GM19025 (cell line): ENCODE data around the gene RNF25.

ENCODE experiments used
- ATAC-seq: cut with Tn5 transposase; IDR thresholded peaks from one replicate; pipeline ENCODE4 v1.9.1; 2021; ENCODE audit warnings: mild to moderate bottlenecking, low read depth, moderate library complexity; ENCODE audit not compliant: unreplicated experiment

RNF25 gene

DNA sequence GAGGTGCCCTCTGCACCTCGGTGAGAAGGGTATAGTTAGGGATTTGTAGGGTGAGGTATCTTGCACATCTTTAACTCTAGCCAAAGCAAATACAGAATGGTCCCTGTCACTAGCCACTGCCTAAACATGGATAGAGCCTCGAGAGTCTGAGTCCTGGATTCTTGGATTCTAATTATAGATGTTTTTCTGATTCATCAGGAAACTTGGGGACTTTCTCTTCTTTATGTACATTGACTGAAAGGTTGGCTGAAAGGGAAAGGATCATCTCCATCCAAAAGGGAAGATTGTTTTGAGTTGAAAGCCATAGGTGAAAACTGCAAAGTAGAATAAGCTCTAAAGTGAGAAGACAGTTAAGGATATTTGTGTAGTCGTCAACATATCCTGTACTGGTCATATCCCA is 8.3 kb upstream of the RNF25 start:
- ATAC-seq = no peak

DNA sequence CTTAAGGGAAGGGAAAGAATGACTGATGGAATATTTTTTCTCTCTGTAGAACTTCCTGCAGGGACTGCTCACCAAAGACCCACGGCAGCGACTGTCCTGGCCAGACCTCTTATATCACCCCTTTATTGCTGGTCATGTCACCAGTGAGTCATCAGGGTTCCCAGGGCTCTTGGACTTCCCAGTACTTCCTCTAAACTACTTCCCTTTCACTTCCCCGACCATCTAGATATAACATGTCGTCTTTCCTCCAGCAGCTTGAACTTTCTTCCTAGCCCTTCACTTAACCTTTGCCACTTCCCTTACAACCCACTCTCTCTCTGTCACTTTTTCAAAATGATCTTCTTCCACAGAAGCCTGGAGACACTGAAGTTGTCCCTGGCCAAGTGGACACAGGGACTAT is 7.3 kb upstream of the RNF25 start:
- no peak for ATAC-seq

DNA sequence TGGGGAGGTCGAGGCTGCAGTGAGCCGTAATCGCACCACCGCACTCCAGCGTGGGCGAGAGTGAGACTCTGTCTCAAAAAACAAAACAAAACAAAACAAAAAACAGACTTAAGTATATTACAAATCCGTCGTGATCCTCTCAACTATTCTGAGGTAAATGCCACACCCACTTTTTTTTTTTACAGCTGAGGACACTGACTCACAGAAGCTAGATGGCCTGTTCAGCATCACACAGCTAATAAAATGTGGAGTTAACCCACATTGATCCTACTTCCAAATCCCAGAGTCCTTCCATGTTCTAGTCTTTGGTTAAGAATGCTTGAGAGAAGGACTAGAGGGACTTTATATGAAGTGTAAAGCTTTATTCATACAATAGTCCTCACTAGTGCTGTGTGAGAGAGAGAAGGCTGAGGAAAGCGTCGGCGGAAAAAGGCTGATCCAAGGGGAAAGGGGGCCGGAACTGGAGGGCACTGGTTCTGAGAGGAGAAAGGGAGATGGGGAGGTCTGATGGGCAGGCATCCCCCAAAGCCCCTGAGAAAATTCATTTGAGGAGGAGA is 627 bp downstream of the RNF25 start:
- no peak for ATAC-seq

DNA sequence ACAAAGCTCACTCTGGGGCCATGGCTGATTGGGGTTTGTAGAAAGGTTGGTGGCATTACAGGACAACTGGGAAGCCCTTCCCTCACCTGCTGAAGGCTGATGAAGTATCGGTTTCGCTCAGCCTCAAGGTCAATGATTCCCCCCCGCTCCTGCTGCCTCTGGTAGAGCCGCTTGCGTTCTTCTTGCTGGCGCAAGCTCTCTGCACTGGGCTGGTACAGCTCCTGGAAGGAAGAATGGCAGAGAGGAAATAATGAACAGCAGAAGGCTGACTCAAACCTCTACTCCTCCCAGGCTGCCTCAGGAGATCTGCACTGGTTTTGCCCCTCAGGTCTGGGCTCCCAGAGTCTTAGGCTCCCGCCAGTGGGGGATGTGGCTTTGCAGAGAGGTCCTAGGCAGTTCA is 7.1 kb downstream of the RNF25 start:
- ATAC-seq = no peak

DNA sequence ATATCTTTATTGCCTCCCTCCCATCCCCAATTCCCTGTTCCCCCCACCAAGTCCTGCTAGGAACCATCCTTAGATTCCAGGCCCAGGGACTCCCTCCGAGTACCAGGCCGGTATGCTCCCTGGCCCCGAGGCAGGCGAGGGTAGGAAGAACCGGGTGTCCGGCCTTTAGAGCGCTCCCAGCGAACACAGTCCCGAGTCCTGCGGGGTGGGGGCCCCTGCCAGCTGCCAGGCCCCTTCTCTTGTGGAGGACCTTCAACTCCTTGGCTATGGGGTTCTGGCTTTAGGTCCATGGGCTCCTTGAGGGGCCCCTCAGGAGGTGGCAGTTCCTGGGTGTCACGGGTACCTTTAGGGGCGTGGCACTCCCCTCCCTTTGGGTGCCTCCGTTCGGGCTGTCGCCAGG is 7.9 kb downstream of the RNF25 start:
- ATAC-seq = no peak

DNA sequence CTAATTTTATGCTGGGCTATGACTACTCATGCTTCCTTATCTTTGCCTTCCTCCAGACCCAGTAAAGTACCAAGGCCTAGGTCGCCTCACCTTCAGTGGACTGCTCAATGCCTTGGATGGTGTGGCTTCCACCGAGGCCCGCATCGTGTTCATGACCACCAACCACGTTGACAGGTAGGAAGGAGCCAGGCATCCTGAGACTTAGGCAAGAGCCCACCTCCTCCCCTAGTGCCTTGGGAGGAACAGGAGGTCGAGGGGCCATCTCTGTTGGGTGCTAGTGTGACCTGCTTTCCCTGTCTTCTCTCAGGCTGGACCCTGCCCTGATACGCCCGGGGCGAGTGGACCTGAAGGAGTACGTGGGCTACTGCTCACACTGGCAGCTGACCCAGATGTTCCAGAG is 9.0 kb downstream of the RNF25 start:
- ATAC-seq = no peak

DNA sequence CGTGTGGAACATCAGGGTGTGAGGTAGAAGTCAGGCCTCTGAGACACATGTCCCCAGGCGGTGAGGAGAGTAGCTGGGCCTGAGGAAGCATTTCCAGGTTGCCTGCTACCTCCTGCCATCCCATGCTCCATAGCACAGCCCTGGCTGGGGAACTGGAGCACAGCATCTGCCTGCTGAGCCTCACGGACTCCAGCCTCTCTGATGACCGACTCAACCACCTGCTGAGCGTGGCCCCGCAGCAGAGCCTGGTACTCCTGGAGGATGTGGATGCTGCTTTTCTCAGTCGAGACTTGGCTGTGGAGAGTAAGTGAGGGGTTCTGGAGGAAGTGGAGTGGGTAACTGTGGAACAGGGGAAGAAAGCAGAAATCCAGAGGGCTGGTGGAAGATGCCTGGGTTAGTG is 9.4 kb downstream of the RNF25 start:
- no peak for ATAC-seq

DNA sequence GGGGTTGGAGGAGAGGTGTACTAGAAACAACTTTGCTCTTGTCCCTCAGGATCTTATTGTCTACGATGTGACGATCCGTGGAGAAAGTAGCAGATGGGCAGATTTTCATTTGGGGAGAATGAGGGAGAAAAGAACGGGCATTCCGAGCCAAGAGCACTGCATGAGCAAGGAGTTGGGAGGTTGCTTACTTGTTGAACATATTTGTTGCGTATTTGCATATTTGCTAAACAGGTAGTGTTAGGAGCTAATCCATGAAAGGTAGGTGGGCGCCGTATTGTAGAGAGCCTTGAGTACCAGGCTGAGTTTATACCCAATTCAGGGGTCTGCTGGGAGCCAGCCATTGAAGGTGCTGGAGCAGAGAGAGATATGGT is 11.8 kb downstream of the RNF25 start:
- ATAC-seq = no peak

DNA sequence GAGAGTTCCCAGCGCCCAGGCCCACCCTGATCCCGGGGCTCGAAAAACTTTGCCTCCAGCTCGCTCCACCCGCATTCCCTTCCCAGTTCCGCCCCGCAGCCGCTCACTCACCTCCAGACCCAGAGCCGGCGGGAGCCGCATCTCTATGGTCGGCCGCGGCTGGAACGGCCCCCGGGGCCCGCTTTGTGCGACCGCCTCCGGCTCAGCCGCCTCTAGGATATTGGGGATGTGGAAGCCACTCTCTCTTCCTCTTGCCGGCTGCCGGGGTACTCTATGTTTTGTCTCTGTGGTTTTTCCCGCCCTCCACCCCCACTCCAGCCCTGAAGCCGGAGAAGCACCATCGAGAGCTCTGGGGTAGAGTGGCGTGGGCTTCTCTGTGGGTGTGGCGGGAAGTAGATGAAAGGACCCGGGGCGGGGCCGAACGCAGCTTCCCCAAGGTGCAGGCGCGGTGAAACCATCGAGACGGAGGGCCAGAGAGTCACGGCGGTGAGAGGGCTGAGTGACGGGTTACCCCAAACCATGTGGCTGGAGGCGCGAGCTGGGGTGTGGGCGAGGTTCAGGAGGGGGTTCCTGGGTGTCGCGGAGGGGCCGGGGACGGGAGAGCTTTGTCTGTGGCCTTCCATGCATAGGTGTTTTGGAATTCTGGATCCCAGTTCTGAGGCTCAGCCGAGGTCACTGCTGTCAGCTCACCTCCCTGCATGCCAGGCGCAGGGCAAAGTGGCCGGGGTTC is 12.4 kb downstream of the RNF25 start, which contains the start of the genes BCS1L and ZNF142:
TSS of gene BCS1L (plus strand) at position 426 of the 730 bp plus-strand sequence. CDS start 1,305 bp downstream, outside the sequence.
TSS of gene ZNF142 (minus strand) at position 366 of the 730 bp plus-strand sequence. CDS start 3,194 bp downstream, outside the sequence.
- ATAC-seq = peak; percentile 93

DNA sequence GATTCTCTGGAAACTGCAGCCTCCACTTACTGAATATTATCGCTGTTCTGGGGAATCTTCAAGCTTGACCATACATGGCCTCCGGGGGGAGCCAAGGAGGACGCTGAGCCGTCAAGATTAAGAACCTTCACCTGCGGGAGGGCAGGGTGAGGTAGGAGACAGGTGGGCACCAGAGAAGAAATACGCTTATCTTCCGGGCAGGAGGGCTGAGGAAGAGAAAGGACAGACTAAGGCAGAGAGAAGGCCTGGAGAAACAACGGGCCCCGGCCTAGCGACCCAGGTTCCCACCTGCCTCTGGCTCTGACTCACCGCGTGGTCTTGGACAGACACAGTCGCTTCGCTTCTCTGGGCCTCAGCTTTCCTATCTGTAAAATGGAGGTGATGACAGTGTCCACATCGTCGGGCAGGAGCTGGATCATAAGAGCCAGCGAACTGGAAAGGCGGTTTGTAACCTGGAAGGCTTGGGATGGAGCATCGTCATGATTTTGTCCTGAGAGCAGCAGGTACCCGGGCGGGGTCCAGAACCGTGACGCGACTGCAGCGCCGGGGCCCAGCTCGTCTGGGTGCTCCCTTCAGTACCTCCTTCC is 13.0 kb downstream of the RNF25 start:
- peak; percentile 31 for ATAC-seq

DNA sequence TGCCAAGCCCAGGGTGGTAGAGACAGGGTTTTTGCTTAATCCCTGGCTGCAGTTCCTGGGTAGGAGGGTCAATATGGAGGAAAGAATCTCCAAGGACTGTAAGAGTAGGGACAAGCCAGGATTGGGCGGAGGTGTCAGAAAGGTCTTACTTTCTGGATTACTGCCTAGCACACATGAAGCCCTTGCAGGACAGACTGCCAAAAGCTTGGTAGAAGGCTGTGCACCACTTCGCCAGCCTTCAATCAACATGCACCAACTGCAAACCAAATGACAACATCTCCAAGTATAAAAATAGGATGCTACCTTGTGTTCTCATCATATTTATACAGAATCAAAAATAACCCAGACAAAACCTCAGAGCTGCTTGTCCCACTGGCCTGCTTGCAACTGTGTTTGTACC is 16.1 kb downstream of the RNF25 start:
- ATAC-seq = no peak

DNA sequence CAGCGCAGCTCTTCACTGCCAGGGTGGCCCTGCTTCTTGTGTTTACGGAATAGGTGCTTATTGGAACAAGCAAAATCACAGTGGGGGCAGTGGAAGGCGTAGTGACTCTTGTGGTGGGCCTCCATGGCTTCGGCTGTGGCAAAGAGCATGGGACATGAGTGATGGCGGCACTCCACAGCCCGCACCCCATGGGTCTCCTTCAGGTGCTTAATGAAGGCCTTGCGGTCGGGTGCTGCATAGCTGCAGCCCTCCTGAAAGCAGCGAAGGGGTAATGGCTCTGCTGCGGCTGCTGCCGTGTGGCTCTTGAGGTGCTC is 23.1 kb downstream of the RNF25 start:
- ATAC-seq = no peak

DNA sequence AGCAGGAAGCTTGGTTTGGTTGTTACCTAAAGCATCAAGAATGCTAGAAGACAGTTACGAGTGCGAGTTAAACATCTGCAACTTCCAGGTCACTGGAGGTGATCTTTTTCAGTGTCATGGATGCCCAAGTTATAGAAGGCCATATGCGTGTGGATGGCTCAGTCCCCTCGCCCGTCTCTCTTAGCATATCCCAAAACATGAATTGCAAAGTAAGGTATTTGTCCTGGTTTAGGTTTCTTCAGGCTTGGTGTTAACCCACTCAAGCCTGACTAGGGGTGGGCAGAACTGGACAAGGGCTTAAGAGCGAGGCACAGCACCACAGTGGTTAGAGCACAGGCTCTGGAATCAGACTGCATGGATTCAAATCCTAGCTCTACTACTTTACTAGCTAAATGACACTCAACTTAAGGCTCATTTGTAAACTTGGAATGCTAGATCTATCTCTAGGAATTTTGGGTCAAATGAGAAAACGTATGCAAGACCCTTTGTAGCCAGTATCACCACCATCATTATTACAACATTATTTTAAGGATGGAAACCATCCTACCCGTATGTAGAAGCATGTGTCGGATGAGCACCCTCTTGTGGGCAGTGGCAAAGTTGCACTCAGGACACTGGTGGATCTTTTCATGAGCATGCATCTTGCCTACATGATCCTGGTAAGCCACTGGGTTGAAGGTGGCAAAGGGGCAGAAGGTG is 23.6 kb downstream of the RNF25 start:
- no peak for ATAC-seq

DNA sequence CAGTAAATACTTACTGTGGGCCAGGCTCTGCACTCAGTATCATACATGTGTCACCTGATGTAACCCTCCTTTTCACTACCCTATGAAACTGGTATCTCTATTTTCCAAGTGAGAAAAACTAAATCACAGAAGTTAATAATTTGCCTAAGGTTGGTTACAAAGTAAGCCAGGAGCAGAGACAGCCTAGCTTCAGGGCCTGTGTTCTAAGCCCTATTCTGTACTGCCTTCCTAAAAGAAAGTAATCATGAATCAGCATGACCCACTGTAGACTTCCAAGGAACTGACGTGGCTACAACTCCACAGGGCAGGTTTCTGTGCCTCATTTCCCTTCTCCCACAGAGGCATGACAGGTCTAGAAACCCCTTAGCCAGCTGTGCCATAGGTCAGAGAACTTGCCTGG is 26.7 kb downstream of the RNF25 start:
- ATAC-seq = peak; percentile 56

DNA sequence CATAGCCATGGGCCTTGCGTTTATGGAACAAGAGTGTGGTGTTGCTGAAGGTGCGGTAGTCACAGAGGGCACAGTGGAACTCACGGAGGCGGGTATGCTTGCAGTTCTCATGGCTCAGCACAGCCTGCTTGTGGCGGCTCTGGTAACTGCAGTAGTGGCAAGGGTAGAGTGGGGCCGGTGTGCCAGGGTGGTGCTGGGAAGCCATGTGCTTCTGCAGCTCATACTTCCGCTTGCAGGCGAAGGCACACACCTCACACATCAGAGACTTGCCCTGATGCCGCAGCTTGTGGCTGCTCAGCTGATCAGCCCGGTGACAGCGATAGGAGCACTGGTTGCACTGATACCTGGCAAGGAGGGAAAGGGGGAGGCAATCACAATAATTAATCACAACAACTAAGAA is 27.1 kb downstream of the RNF25 start:
- no peak for ATAC-seq

DNA sequence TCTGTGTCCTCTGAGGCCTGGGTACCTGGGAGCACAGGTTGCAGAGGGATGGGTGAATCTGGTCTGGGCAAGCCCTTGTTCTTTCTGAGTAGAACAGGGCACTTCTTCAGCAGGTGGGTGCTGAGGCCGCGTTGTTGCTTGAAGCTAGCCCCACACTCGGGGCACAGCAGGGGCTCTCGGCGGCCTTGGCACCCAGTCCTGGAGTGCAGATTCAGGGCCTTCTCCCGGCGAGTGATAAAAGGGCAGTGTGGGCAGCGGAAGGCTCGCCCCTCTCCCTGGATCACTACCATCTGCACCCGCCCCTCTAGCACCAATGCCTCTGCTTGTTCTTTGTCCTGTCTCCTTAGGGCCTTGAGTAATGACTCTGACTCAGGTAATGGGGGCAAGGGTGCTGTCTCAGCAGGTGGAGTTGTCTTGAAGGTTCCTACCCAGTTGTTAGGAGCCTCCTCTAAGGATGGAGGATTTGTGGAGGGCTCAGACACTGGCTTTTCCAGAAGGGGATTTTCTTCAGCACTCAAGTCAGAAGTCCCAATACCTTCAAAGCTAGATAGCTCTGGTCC is 28.0 kb downstream of the RNF25 start:
- ATAC-seq = no peak

DNA sequence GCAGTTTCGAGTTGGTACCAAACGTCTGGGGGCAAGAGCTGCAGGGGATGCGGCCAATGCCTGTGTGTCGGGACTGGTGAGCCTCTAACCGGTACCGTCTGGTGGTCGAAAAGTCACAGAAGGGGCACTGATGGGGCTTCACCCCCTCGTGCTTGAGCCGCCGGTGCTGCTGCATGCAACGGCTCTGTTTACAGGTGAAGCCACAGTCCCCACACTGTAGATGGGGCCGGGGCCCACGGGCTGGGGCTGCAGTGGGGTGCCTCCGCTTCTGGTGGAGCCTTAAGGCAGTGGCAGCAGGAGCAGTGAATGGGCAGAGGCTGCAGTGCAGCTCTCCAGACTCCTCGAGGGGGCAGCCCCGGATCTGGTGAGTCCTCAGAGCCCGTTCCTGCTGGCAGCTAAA is 29.0 kb downstream of the RNF25 start:
- no peak for ATAC-seq

DNA sequence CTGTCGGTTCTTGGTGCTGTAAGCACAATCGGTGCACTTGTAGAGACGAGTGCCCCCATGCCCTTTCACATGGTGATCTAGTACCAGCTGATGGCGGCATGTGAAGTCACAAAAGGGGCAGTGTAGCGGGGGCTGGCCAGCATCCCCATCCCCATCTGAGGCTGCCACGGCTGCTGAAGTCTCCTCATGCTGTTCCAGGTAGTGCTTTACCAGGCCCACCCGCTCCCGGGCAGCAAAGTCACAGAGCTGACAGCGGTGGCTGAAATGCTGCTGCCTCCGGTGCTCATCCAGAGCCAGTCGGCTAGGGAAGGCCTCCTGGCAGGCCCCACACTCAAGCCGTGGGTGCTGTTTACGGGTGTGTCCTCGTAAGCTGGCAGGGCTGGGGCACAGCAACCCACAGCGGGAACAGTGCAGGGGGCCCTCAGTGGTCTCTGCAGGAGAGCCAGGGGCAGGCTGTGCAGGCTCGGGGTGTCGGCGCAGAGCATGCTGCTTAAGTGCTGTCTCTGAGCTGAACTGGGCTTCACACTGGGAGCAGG is 29.6 kb downstream of the RNF25 start:
- no peak for ATAC-seq

DNA sequence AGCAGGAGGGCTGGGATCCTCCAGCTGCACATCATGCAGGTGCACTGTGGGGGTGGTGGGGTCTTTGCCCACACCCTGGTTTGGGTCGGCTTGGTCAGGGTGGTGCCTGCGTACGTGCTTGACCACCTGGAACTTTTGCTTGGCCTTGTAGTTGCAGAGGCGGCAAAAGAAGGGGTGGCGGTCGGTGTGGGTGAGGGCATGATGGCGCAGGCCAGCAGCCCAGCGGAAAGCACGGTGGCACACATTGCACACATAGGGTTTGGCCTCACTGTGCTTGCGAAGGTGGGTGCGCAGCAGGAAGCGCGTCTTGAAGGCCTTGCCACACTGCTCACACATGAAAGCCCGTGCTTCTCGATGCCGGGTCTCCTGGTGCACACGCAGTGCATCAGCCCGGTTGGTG is 33.4 kb downstream of the RNF25 start:
- no peak for ATAC-seq

DNA sequence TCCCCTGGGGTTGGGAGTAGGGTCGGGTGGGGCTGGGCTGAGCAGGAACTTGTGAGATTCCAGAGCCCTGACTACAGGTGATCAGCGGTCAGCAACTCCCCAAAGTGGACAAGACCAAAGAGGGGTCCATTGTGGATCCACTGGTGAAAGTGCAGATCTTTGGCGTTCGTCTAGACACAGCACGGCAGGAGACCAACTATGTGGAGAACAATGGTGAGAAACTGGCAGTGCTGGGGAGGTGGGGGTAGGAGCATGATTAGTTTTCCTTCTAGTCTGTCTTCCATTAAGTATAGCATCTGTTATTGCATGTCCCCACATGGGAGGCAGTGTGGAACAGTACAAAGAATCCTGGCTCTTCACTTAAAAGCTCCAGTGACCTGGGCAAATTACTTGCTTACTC is 36.1 kb downstream of the RNF25 start:
- ATAC-seq = no peak

DNA sequence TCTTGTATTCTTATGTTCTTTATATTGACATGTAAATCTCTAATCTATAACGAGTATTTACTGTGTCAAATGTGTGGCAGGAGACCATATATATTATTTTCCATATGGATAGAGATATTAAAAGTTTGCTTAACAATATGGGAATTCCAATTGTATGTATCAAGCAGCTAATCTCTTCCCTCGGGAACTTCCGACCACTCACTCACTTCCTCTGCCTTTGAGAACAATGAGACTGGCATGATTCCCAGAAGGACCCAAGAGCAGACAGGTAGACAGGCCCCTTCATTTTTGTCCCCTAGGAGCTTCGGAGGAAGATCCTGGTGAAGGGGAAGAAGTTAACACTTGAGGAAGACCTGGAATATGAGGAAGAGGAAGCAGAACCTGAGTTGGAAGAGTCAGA is 40.0 kb downstream of the RNF25 start:
- no peak for ATAC-seq
